ENCODE results near the gene DMTF1.

Gene DMTF1

GRCh38 chr7:87148332-87148955 is 3.8 kb upstream of the DMTF1 start:
- peak; percentile 78 for FAIRE-seq

GRCh38 chr7:87151002-87151728 is 1.1 kb upstream of the DMTF1 start:
- no peak for FAIRE-seq

- FAIRE-seq, result no peak
Measured at GRCh38 chr7:87151729-87152111, 533 bp upstream of the DMTF1 start.

- FAIRE-seq, result no peak
Measured at GRCh38 chr7:87152897-87153641, 816 bp downstream of the DMTF1 start.

GRCh38 chr7:87154166-87154565 is 1.9 kb downstream of the DMTF1 start:
- FAIRE-seq, result no peak

GRCh38 chr7:87154569-87154968 is 2.3 kb downstream of the DMTF1 start:
- FAIRE-seq, result no peak

GRCh38 chr7:87155788-87156187 is 3.5 kb downstream of the DMTF1 start:
- no peak for FAIRE-seq

GRCh38 chr7:87156709-87157108 is 4.5 kb downstream of the DMTF1 start:
- FAIRE-seq, result no peak

- FAIRE-seq, result no peak
Measured at GRCh38 chr7:87159538-87159937, 7.3 kb downstream of the DMTF1 start.

GRCh38 chr7:87164433-87164832 is 12.2 kb downstream of the DMTF1 start:
- no peak for FAIRE-seq

- no peak for FAIRE-seq
Measured at GRCh38 chr7:87170828-87171227, 18.6 kb downstream of the DMTF1 start.

- no peak for FAIRE-seq
Measured at GRCh38 chr7:87171282-87171934, 19.2 kb downstream of the DMTF1 start.

- no peak for FAIRE-seq
Measured at GRCh38 chr7:87173471-87173870, 21.2 kb downstream of the DMTF1 start.

- FAIRE-seq, result no peak
Measured at GRCh38 chr7:87178320-87178719, 26.1 kb downstream of the DMTF1 start.

- peak; percentile 43 for FAIRE-seq
Measured at GRCh38 chr7:87179180-87179579, 26.9 kb downstream of the DMTF1 start.

- FAIRE-seq, result no peak
Measured at GRCh38 chr7:87187120-87187519, 34.9 kb downstream of the DMTF1 start.

- FAIRE-seq, result no peak
Measured at GRCh38 chr7:87188930-87189329, 36.7 kb downstream of the DMTF1 start.

GRCh38 chr7:87190783-87191182 is 38.5 kb downstream of the DMTF1 start:
- no peak for FAIRE-seq

- no peak for FAIRE-seq
Measured at GRCh38 chr7:87192784-87193487, 40.7 kb downstream of the DMTF1 start.

- FAIRE-seq, result no peak
Measured at GRCh38 chr7:87193912-87194311, 41.7 kb downstream of the DMTF1 start.

- no peak for FAIRE-seq
Measured at GRCh38 chr7:87199241-87199640, 47.0 kb downstream of the DMTF1 start.

- no peak for FAIRE-seq
Measured at GRCh38 chr7:87199700-87200450, 47.6 kb downstream of the DMTF1 start.

All from TTC549 (cell line).